ENCODE data around the gene CHI3L2. TPM values are rescaled to one million over a fixed set of nuclear protein-coding genes. Genes with fewer than 3 reads are reported as not detected.

CHI3L2 gene
- total RNA-seq, 4 donors from 2014 or later, result 0.82 to 2.7 TPM; not detected in 2

DNA sequence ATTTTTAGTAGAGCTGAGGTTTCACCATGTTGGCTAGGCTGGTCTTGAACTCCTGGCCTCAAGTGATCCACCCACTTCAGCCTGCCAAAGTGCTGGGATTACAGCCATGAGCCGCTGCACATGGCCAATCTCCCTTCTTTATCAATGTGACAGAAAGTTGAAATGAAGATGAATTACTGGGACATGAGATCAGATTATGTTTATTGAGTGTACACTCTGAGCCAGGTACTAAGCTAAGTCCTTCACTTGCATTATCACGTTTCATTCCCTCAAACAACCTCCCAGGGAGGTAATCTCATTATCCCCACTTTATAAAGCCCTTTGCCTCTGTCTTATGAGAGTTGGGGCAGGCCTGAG lies 6.3 kb upstream of the CHI3L2 start:
- no peak for DNase-seq
- Histone ChIP-seq H3K4me1 (peaks cover 0 to 19% (median 6%) of the 10 kb centered on the region in 4 donors), H3K36me3 (no peaks in the 10 kb centered on the region), H3K27me3 (no peaks in the 10 kb centered on the region), H3K4me3 (no peak overlapping the region), H3K9me3 (no peaks in the 10 kb centered on the region), H3K27ac (peak overlapping the region in 1 of 4 donors; percentile 9)
- no peak for TF ChIP-seq POLR2AphosphoS5 (IDR thresholded peaks at IDR 0.05)
- no peak for TF ChIP-seq CTCF (IDR thresholded peaks at IDR 0.05)
- no peak for TF ChIP-seq EP300 (IDR thresholded peaks at IDR 0.05; ENCODE audit: low read depth)
- TF ChIP-seq POLR2A (IDR thresholded peaks at IDR 0.05), result no peak
- in situ Hi-C loops (cut with MboI; ENCODE audit: low pct_ligation_motif_present in 1 of 4, low pct_unique_long_range_greater_than_20kb in 1 of 4, low sequenced_read_pairs in 3 of 4), result loop anchor here (5.0 to 25.0 kb wide), 6 partner anchors 174 to 544 kb away; partner anchors contain the start of genes DDX20 (in 1 of the 4) and RAP1A (in 1 of the 4)
- intact Hi-C loops (cut with DNase I; ENCODE audit: low total_unique reads), result loop anchor here (5.0 kb wide), 1 partner anchor 181 kb away; no protein-coding TSS in a partner anchor
- 13 to 46% methylated on average over 1 to 2 of the region's 2 CpGs for WGBS, 2 donors (ENCODE audit: low coverage in 1 of 2)

GRCh38 chr1:111221633-111222291 lies 5.8 kb upstream of the CHI3L2 start:
- WGBS, 2 donors (ENCODE audit: low coverage in 1 of 2), result 56 to 79% methylated on average over 3 to 5 of the region's 5 CpGs
- H3K27me3 ChIP-seq, result no peaks in the 10 kb centered on the region
- no peaks in the 10 kb centered on the region for H3K9me3 ChIP-seq
- TF ChIP-seq CTCF (IDR thresholded peaks at IDR 0.05), result no peak
- TF ChIP-seq POLR2A (IDR thresholded peaks at IDR 0.05), result no peak
- TF ChIP-seq EP300 (IDR thresholded peaks at IDR 0.05; ENCODE audit: low read depth), result no peak
- TF ChIP-seq POLR2AphosphoS5 (IDR thresholded peaks at IDR 0.05), result no peak
- H3K27ac ChIP-seq, result peak overlapping the region; percentile 8 to 48 (median 10)
- DNase-seq, result peak; percentile 36
- H3K4me1 ChIP-seq, result peaks cover 0 to 19% (median 6%) of the 10 kb centered on the region in 4 donors
- intact Hi-C loops (cut with DNase I; ENCODE audit: low total_unique reads), result loop anchor here (5.0 kb wide), 1 partner anchor 181 kb away; no protein-coding TSS in a partner anchor
- no peaks in the 10 kb centered on the region for H3K36me3 ChIP-seq
- in situ Hi-C loops (cut with MboI; ENCODE audit: low pct_ligation_motif_present in 1 of 4, low pct_unique_long_range_greater_than_20kb in 1 of 4, low sequenced_read_pairs in 3 of 4), result loop anchor here (5.0 to 25.0 kb wide), 6 partner anchors 173 to 543 kb away; partner anchors contain the start of genes DDX20 (in 1 of the 4) and RAP1A (in 1 of the 4)
- no peak overlapping the region for H3K4me3 ChIP-seq

- Histone ChIP-seq H3K4me3 (no peak overlapping the region), H3K4me1 (peaks cover 0 to 23% (median 6%) of the 10 kb centered on the region in 4 donors), H3K27me3 (no peaks in the 10 kb centered on the region), H3K27ac (peak overlapping the region; percentile 8 to 48 (median 10)), H3K36me3 (no peaks in the 10 kb centered on the region), H3K9me3 (no peaks in the 10 kb centered on the region)
- DNase-seq, result peak; percentile 86
- in situ Hi-C loops (cut with MboI; ENCODE audit: low pct_ligation_motif_present in 1 of 4, low pct_unique_long_range_greater_than_20kb in 1 of 4, low sequenced_read_pairs in 3 of 4), result loop anchor here (5.0 to 25.0 kb wide), 6 partner anchors 172 to 542 kb away; partner anchors contain the start of genes DDX20 (in 1 of the 4) and RAP1A (in 1 of the 4)
- WGBS, 2 donors (ENCODE audit: low coverage in 1 of 2), result 21 to 62% methylated on average over 4 to 10 of the region's 10 CpGs
- intact Hi-C loops (cut with DNase I; ENCODE audit: low total_unique reads), result loop anchor here (5.0 kb wide), 1 partner anchor 180 kb away; no protein-coding TSS in a partner anchor
- TF ChIP-seq POLR2A (IDR thresholded peaks at IDR 0.05), result no peak
- no peak for TF ChIP-seq POLR2AphosphoS5 (IDR thresholded peaks at IDR 0.05)
- peak; percentile 84 to 92 (median 90) for TF ChIP-seq CTCF (IDR thresholded peaks at IDR 0.05)
Observed at GRCh38 chr1:111222308-111223125, 5.0 kb upstream of the CHI3L2 start.
